Transverse colon (tissue), 4 donors: Measurements from ENCODE around the gene FNDC7.

Source experiments
- CTCF ChIP-seq, 5 experiments: fragments of 200-600 bp in 3 of 5; fragments of 450-650 bp in 2 of 5; sonication (generic) in 3 of 5; IDR thresholded peaks; 1 replicate in 2 of 5; 2 replicates in 3 of 5; pipeline ENCODE4 v1.5.1; 2016 to 2017; ENCODE audit warnings: antibody characterized with exemption in 5 of 5, inconsistent platforms in 3 of 5, mild to moderate bottlenecking in 2 of 5, moderate library complexity in 1 of 5
- POLR2A ChIP-seq: fragments of 450-650 bp; IDR thresholded peaks from one replicate; pipeline ENCODE4 v1.6.1; 2016; ENCODE audit warnings: antibody characterized with exemption, mild to moderate bottlenecking, moderate library complexity
- POLR2AphosphoS5 ChIP-seq, 3 donors: sonication (generic); formaldehyde crosslinking; IDR thresholded peaks; one replicate each; pipeline ENCODE4 v1.6.1; 2016; ENCODE audit warnings: antibody characterized with exemption in 3 of 3

- TF ChIP-seq CTCF (IDR thresholded peaks at IDR 0.05) (peak in 3 of 5 experiments; percentile 13 to 53 (median 18)), POLR2A (no peak), POLR2AphosphoS5 (IDR thresholded peaks at IDR 0.05) (no peak)
Observed at GRCh38 chr1:108692724-108693655, 19.7 kb upstream of the FNDC7 start.
